Left ventricle myocardium inferior (tissue), 1 donor: Measurements from ENCODE around the gene INSR. TPM values are rescaled to one million over a fixed set of nuclear protein-coding genes. Genes with fewer than 3 reads are reported as not detected.

Experiments used
- DNase-seq: peaks from one replicate; pipeline ENCODE4 v3.0.0-alpha.2; 2020
- H3K27ac ChIP-seq: fragments of 200-600 bp; replicated peaks from 2 replicates; pipeline ENCODE4 v1.8.0; 2021
- H3K27me3 ChIP-seq: fragments of 200-600 bp; 2 replicates; pipeline ENCODE4 v1.8.0; 2021; ENCODE audit warnings: low read depth
- H3K36me3 ChIP-seq: fragments of 200-600 bp; 2 replicates; pipeline ENCODE4 v1.8.0; 2021
- H3K4me1 ChIP-seq: fragments of 200-600 bp; 2 replicates; pipeline ENCODE4 v1.8.0; 2021
- H3K4me3 ChIP-seq: fragments of 200-600 bp; 2 replicates; pipeline ENCODE4 v1.8.0; 2021; ENCODE audit warnings: mild to moderate bottlenecking, moderate library complexity
- H3K9me3 ChIP-seq: fragments of 200-600 bp; replicated peaks from 2 replicates; pipeline ENCODE4 v1.8.0; 2021
- intact Hi-C: fragments of 100-400 bp; cut with micrococcal nuclease; formaldehyde crosslinking; loops from one replicate; pipeline ENCODE4 v1.11.0; 2022
- total RNA-seq: library from RNA; stranded (reverse); fragmentation: NEBNext Ultra II Directional; extraction: Animal tissue kit (Norgen Biotek cat#: 25700); gene quantifications from one replicate; pipeline ENCODE4 v1.2.1, GENCODE V29; 2021
- TF ChIP-seq, protein P1 (sequence below): fragments of 200-600 bp; IDR thresholded peaks from 2 replicates; pipeline ENCODE4 v1.8.0; 2021; ENCODE audit warnings: antibody characterized with exemption, mild to moderate bottlenecking, borderline replicate concordance
- donor health status: DM: no; HTN: yes; CAD: no; lungs with severe emphysema.

Gene INSR
- total RNA-seq, 1 donor from 2014 or later = 85.3 TPM

DNA sequence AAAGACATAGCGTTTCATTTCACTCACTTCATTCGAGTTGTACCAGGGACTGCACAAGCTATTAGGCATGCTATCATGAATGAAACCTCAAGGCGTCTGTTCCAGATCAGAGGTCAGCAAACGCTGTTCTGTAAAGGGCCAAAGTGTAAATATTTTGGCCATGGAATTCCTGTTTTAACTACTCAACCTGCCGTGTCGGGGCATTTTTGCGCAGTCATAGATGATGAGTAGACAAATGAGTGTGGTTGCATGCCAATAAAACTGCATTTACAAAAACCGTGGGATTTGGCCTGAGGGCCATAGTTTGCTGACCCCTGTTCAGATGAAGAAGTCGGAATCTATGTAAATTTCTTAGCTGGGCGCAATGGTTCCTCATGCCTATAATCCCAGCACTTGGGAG lies 6.5 kb downstream of the INSR start:
- H3K4me1 ChIP-seq = peaks cover 39% of the 10 kb centered on the region
- H3K27me3 ChIP-seq = no peaks in the 10 kb centered on the region
- intact Hi-C loops = no loop called here
- TF ChIP-seq, protein P1, sequence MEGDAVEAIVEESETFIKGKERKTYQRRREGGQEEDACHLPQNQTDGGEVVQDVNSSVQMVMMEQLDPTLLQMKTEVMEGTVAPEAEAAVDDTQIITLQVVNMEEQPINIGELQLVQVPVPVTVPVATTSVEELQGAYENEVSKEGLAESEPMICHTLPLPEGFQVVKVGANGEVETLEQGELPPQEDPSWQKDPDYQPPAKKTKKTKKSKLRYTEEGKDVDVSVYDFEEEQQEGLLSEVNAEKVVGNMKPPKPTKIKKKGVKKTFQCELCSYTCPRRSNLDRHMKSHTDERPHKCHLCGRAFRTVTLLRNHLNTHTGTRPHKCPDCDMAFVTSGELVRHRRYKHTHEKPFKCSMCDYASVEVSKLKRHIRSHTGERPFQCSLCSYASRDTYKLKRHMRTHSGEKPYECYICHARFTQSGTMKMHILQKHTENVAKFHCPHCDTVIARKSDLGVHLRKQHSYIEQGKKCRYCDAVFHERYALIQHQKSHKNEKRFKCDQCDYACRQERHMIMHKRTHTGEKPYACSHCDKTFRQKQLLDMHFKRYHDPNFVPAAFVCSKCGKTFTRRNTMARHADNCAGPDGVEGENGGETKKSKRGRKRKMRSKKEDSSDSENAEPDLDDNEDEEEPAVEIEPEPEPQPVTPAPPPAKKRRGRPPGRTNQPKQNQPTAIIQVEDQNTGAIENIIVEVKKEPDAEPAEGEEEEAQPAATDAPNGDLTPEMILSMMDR = no peak
- peak overlapping the region; percentile 28 for H3K27ac ChIP-seq
- H3K36me3 ChIP-seq = no peaks in the 10 kb centered on the region
- H3K4me3 ChIP-seq = no peak overlapping the region
- no peaks in the 10 kb centered on the region for H3K9me3 ChIP-seq
- DNase-seq = no peak

DNA sequence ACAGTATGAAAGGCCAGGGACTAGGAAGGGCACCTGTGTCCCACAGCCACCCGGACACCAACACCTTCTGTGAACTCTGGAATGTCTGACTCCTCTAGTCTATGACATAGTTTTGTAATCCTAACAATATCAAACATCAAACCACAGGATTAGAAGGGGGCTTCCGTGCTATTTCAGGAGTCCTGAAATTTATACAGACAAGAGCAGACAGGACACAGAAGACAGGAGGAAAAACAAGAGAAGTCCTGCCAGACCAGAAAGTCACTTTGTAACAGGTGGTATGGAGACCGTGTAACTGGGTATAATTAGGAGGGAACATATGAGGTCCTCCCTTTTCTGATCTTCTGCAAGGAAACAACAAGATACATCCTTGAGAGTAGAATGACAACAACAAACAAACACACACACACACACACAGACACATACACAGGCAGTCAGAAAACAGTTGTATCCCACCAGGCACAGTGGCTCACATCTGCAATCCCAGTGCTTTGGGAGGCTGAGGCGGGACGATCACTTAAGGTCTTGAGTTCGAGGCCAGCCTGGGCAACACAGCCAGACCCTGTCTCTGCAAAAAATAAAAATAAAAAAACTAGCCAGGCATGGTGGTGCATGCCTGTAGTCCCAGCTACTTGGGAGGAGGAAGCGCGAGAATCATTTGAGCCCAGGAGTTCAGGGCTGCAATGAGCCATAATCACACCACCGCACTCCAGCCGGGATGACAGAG lies 13.1 kb downstream of the INSR start:
- intact Hi-C loops = no loop called here
- H3K27ac ChIP-seq = no peak overlapping the region

DNA sequence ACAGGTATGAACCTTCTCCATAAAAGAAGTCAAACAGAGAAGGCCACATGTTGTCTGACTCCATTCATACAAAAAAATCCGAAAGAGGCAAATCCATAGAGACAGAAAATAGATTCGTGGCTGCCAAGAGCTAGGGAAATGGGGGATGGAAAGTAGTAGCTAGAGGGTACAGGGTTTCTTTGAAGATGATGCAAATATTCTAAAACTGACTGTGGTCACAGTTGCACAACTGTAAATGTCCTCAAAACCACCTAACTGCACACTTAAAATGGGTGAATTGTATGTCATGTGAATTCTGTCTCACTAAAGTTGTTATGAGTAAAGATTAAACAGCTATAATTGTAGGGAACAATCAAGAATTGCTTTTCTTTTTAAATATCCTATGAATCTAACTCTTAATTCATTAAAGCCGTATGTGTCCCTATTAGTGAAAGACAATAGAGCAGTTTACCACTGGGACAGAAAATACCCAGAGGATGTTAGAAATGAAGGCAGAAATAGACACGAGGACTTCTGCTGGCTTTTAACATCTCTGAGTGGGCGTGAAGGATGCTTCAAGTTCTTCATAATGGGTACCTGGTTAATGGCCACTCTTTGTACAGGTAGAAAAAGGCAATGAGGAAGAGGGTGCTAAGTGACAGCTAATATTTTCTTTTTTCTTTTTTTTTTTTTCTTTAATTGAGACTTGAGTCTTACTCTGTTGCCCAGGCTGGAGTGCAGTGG lies 21.2 kb downstream of the INSR start:
- Histone ChIP-seq H3K9me3 (no peaks in the 10 kb centered on the region), H3K27me3 (no peaks in the 10 kb centered on the region), H3K4me3 (no peak overlapping the region), H3K27ac (no peak overlapping the region), H3K4me1 (peaks cover 27% of the 10 kb centered on the region), H3K36me3 (peaks cover 17% of the 10 kb centered on the region)
- no peak for DNase-seq
- intact Hi-C loops = no loop called here
- TF ChIP-seq, protein P1 = no peak

More for the DNA sequence above, 13.1 kb downstream of the INSR start:
- no peak for DNase-seq
- H3K4me3 ChIP-seq = no peak overlapping the region
- TF ChIP-seq, protein P1 = no peak
- H3K9me3 ChIP-seq = no peaks in the 10 kb centered on the region
- no peaks in the 10 kb centered on the region for H3K27me3 ChIP-seq
- H3K36me3 ChIP-seq = peaks cover 4% of the 10 kb centered on the region
- H3K4me1 ChIP-seq = peaks cover 12% of the 10 kb centered on the region

DNA sequence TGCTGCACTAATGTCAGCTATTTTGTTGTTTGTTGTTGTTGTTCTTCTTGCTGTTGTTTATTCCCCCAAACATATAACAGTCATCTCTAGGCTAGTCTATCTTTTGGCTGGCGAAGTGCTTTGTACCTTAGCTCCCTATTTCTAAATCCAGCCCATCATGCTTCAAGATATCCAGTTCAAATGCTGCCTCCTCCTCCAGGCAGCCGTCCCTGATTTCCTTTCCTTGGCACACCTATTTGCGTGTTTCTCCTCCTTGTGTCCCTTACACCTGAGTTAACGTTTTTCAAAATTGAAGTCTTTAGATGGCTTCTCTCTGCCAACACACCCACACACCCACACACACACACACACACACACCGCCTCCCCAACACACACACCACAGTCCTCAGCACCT lies 25.5 kb downstream of the INSR start:
- Histone ChIP-seq H3K27me3 (no peaks in the 10 kb centered on the region), H3K27ac (no peak overlapping the region), H3K4me1 (peaks cover 39% of the 10 kb centered on the region), H3K4me3 (no peak overlapping the region), H3K36me3 (peaks cover 40% of the 10 kb centered on the region), H3K9me3 (no peaks in the 10 kb centered on the region)
- intact Hi-C loops = no loop called here
- TF ChIP-seq, protein P1 = no peak
- no peak for DNase-seq

GRCh38 chr19:7267792-7268704 lies 26.2 kb downstream of the INSR start:
- DNase-seq = no peak
- H3K4me1 ChIP-seq = peaks cover 45% of the 10 kb centered on the region
- H3K36me3 ChIP-seq = peaks cover 40% of the 10 kb centered on the region
- intact Hi-C loops = no loop called here
- TF ChIP-seq, protein P1 = no peak
- no peak overlapping the region for H3K4me3 ChIP-seq
- H3K27me3 ChIP-seq = no peaks in the 10 kb centered on the region
- no peak overlapping the region for H3K27ac ChIP-seq
- H3K9me3 ChIP-seq = no peaks in the 10 kb centered on the region
